Measurements from ENCODE around the gene RHOF. TPM values are rescaled to one million over a fixed set of nuclear protein-coding genes. Genes with fewer than 3 reads are reported as not detected.

Gene RHOF
- polyA plus RNA-seq, 1 of the 3 experiments (the other 2 are of a cell fraction): 5.0 TPM

GRCh38 chr12:121773011-121773777 lies 20.3 kb downstream of the RHOF start:
- Histone ChIP-seq H3K27ac (ENCODE audit: low read depth in 2 of 2, low read length in 1 of 2) (peak overlapping the region in 1 of 2 experiments; percentile 45; a peak in 1 of 4 replicates), H3K4me1 (ENCODE audit: control insufficient read depth in 1 of 2, insufficient read depth in 2 of 2, low read depth in 1 of 2, low read length in 1 of 2) (peaks cover 0 to 12% of the 10 kb centered on the region in 2 experiments; a peak in 1 of 4 replicates), H3K9me2 (no peaks in the 10 kb centered on the region), H3F3A (replicated peaks; ENCODE audit: insufficient read depth) (peaks cover 3% of the 10 kb centered on the region), H3K4me3 (ENCODE audit: low read depth in 2 of 2, low read length in 1 of 2) (no peak overlapping the region; a peak in 1 of 4 replicates), H3K9me3 (no peaks in the 10 kb centered on the region), H4K20me1 (ENCODE audit: insufficient read depth) (no peaks in the 10 kb centered on the region), H3K9ac (no peak overlapping the region), H3K27me3 (ENCODE audit: insufficient read depth) (no peaks in the 10 kb centered on the region), H3K4me2 (no peak overlapping the region), H2AFZ (ENCODE audit: low read depth) (no peak overlapping the region), H3K36me3 (replicated peaks in 1 of 2; ENCODE audit: control insufficient read depth in 1 of 2, insufficient read depth in 2 of 2, low read length in 1 of 2) (no peaks in the 10 kb centered on the region), H3K79me2 (ENCODE audit: insufficient read depth) (no peaks in the 10 kb centered on the region)
- ChIA-PET POLR2A (interaction anchor here (0.6 kb wide), 1 partner anchor 80 kb away, joined by 3 read pairs; no protein-coding TSS in a partner anchor), CTCF (interaction anchor here (0.6 to 25.7 kb wide), 30 partner anchors 9 to 279 kb away, joined by 3 to 382 read pairs (median 4); partner anchors contain the start of genes PSMD9, RHOF and TMEM120B)
- TF ChIP-seq TAF1 (IDR thresholded peaks at IDR 0.05; ENCODE audit: borderline replicate concordance, low read depth, low read length) (no peak), MAX (IDR thresholded peaks at IDR 0.05; ENCODE audit: low read depth) (no peak), RAD21 (IDR thresholded peaks at IDR 0.05; ENCODE audit: low read length) (peak; percentile 88), EP300 (IDR thresholded peaks at IDR 0.05; ENCODE audit: borderline replicate concordance in 1 of 2, low read depth in 1 of 2, low read length in 1 of 2) (0 out of 4 replicates have a peak, but pooled peaks of 1 of the 2 experiments have one; percentile 12), CTCF (IDR thresholded peaks at IDR 0.05) (peak; percentile 89), REST (IDR thresholded peaks at IDR 0.05; ENCODE audit: low read depth, low read length) (no peak), ELF1 (IDR thresholded peaks at IDR 0.05) (peak; percentile 50; the same call in 1 of the 2 replicates), SMC3 (IDR thresholded peaks at IDR 0.05; ENCODE audit: low read depth, low read length) (peak; percentile 92)
- DNase-seq: peak; percentile 91
- 22% methylated on average over 7 of the region's 14 CpGs for WGBS (ENCODE audit: low lambda C conversion rate)

All from SK-N-SH (cell line).